DND-41 (cell line): ENCODE results near the gene ARHGEF2.

Source experiments
- CTCF ChIP-seq: IDR thresholded peaks from 2 replicates; pipeline ENCODE4 v1.5.1; 2012; ENCODE audit warnings: borderline replicate concordance, low read length, moderate library complexity, mild to moderate bottlenecking; ENCODE audit not compliant: poor library complexity, severe bottlenecking; ENCODE audit errors: extremely low read depth
- EZH2 ChIP-seq: IDR thresholded peaks from 3 replicates; pipeline ENCODE4 v1.6.1; 2012; ENCODE audit warnings: borderline replicate concordance, low read depth, mild to moderate bottlenecking, moderate library complexity, low read length, inconsistent platforms; ENCODE audit not compliant: severe bottlenecking

DNA sequence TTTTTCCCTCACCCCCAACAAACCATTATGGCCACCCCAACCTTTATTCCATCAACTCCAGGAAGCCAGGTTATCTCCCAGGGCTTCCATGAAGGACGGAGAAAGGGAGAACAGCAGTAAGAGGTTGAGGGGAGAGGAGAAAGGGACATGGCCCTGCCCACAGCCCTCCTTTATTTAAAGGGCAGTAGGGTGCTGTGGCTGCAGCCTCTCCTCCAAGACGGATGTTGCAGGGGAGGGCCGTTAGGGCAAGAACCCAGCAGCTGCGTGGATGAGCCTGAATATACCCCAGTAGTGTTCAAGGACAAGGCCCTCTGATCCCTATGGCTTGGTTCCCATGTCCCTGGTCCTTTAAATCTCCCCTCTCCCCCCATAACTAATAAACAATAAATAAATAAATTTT is 31.1 kb downstream of the ARHGEF2 start:
- TF ChIP-seq CTCF (no peak), EZH2 (no peak)
